ENCODE measurements around the gene EFEMP2. TPM values are rescaled to one million over a fixed set of nuclear protein-coding genes. Genes with fewer than 3 reads are reported as not detected.

The EFEMP2 gene
- total RNA-seq, 1 experiment from 2014 or later = 1.4 TPM

- peak in 1 of 2 experiments; percentile 39 for DNase-seq
- Histone ChIP-seq H3K27me3 (replicated peaks; ENCODE audit: control insufficient read depth, insufficient read depth, low read length) (no peaks in the 10 kb centered on the region), H3K4me3 (ENCODE audit: low read depth, low read length) (no peak overlapping the region), H3K9me3 (0 out of 2 replicates have a peak, but pooled peaks cover 3% of the 10 kb centered on the region), H3K4me1 (peaks cover 25% of the 10 kb centered on the region), H3K36me3 (ENCODE audit: control insufficient read depth, insufficient read depth, low read length) (peaks cover 12% of the 10 kb centered on the region; the same call in 1 of the 2 replicates)
- Mint-ChIP-seq H3K36me3 (ENCODE audit: insufficient read depth, unreplicated experiment) (peaks cover 74% of the 10 kb centered on the region), H3K27me3 (ENCODE audit: insufficient read depth, unreplicated experiment) (no peaks in the 10 kb centered on the region), H3K4me1 (ENCODE audit: low read depth, unreplicated experiment) (peaks cover 39% of the 10 kb centered on the region), H3K27ac (ENCODE audit: unreplicated experiment) (peak overlapping the region; percentile 65), H3K4me3 (ENCODE audit: unreplicated experiment) (no peak overlapping the region), H3K9me3 (ENCODE audit: unreplicated experiment) (no peaks in the 10 kb centered on the region)
- TF ChIP-seq, protein P1, sequence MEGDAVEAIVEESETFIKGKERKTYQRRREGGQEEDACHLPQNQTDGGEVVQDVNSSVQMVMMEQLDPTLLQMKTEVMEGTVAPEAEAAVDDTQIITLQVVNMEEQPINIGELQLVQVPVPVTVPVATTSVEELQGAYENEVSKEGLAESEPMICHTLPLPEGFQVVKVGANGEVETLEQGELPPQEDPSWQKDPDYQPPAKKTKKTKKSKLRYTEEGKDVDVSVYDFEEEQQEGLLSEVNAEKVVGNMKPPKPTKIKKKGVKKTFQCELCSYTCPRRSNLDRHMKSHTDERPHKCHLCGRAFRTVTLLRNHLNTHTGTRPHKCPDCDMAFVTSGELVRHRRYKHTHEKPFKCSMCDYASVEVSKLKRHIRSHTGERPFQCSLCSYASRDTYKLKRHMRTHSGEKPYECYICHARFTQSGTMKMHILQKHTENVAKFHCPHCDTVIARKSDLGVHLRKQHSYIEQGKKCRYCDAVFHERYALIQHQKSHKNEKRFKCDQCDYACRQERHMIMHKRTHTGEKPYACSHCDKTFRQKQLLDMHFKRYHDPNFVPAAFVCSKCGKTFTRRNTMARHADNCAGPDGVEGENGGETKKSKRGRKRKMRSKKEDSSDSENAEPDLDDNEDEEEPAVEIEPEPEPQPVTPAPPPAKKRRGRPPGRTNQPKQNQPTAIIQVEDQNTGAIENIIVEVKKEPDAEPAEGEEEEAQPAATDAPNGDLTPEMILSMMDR (IDR thresholded peaks at IDR 0.05; ENCODE audit: insufficient read depth in 1 of 2, low read depth in 1 of 2, low read length in 1 of 2, severe bottlenecking in 1 of 2, unreplicated experiment in 1 of 2) = no peak
- no TSS peak for BruUV-seq (replicated peaks)
- ChIA-PET POLR2A (interaction anchor here (0.6 to 1.4 kb wide), 3 partner anchors 36 to 117 kb away, joined by 3 to 7 read pairs (median 3); partner anchors contain the start of gene FIBP), CTCF (interaction anchor here (0.6 to 2.9 kb wide), 5 partner anchors 8 to 166 kb away, joined by 3 to 8 read pairs (median 6); partner anchors contain the start of genes CCDC85B and MUS81)
- intact Hi-C loops (cut with micrococcal nuclease; ENCODE audit: unreplicated experiment) = no loop called here
Measured at GRCh38 chr11:65851811-65852507, 20.6 kb downstream of the EFEMP2 start.

DNA sequence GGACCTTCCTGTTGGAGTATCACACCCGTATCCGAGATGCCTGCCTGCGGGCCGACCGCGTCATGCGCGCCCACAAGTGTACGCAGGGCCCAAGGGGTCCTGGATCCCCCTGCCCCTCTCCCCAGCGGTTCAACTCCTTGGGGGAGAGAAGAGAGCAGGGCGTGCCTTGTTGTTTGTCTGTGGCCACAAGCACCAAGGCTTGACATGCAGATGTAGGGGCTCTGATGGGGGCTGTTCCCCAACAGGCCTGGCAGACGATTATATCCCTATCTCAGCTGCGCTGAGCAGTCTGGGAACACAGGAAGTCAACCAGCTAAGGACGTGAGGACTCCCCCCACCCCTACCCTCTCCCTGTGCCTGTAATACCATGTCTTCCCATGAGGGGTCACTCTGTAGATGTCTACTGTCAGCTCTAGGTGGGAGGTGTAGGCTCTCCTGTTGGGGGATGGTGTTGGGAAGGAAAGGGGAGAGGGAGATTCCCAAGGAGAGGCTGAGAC, 21.5 kb downstream of the EFEMP2 start:
- H3K9me3 ChIP-seq = 0 out of 2 replicates have a peak, but pooled peaks cover 3% of the 10 kb centered on the region
- TF ChIP-seq, protein P1 (IDR thresholded peaks at IDR 0.05; ENCODE audit: insufficient read depth in 1 of 2, low read depth in 1 of 2, low read length in 1 of 2, severe bottlenecking in 1 of 2, unreplicated experiment in 1 of 2) = peak; percentile 50 to 56
- no peaks in the 10 kb centered on the region for H3K27me3 ChIP-seq (replicated peaks; ENCODE audit: control insufficient read depth, insufficient read depth, low read length)
- BruUV-seq (replicated peaks) = no TSS peak
- ChIA-PET CTCF (interaction anchor here (0.6 to 2.9 kb wide), 4 partner anchors 9 to 165 kb away, joined by 3 to 8 read pairs (median 7); partner anchors contain the start of genes CCDC85B, FIBP and MUS81), POLR2A (interaction anchor here (0.5 to 0.6 kb wide), 2 partner anchors 117 to 151 kb away, joined by 3 to 5 read pairs; partner anchors contain the start of genes BANF1 and EIF1AD)
- peak overlapping the region; percentile 65 for H3K27ac Mint-ChIP-seq (ENCODE audit: unreplicated experiment)
- intact Hi-C loops (cut with micrococcal nuclease; ENCODE audit: unreplicated experiment) = no loop called here
- H3K4me1 Mint-ChIP-seq (ENCODE audit: low read depth, unreplicated experiment) = peaks cover 31% of the 10 kb centered on the region
- H3K4me3 Mint-ChIP-seq (ENCODE audit: unreplicated experiment) = no peak overlapping the region
- no peak overlapping the region for H3K4me3 ChIP-seq (ENCODE audit: low read depth, low read length)
- peaks cover 12% of the 10 kb centered on the region; the same call in 1 of the 2 replicates for H3K36me3 ChIP-seq (ENCODE audit: control insufficient read depth, insufficient read depth, low read length)
- no peaks in the 10 kb centered on the region for H3K27me3 Mint-ChIP-seq (ENCODE audit: insufficient read depth, unreplicated experiment)
- peak in 1 of 2 experiments; percentile 56 for DNase-seq
- peaks cover 20% of the 10 kb centered on the region for H3K4me1 ChIP-seq
- H3K9me3 Mint-ChIP-seq (ENCODE audit: unreplicated experiment) = no peaks in the 10 kb centered on the region
- peaks cover 70% of the 10 kb centered on the region for H3K36me3 Mint-ChIP-seq (ENCODE audit: insufficient read depth, unreplicated experiment)
